GM18517 (cell line): Measurements from ENCODE around the gene PDZRN3.

Experiments
- ATAC-seq: cut with Tn5 transposase; IDR thresholded peaks from one replicate; pipeline ENCODE4 v1.9.1; 2021; ENCODE audit warnings: mild to moderate bottlenecking, moderate library complexity; ENCODE audit not compliant: unreplicated experiment

Gene PDZRN3

DNA sequence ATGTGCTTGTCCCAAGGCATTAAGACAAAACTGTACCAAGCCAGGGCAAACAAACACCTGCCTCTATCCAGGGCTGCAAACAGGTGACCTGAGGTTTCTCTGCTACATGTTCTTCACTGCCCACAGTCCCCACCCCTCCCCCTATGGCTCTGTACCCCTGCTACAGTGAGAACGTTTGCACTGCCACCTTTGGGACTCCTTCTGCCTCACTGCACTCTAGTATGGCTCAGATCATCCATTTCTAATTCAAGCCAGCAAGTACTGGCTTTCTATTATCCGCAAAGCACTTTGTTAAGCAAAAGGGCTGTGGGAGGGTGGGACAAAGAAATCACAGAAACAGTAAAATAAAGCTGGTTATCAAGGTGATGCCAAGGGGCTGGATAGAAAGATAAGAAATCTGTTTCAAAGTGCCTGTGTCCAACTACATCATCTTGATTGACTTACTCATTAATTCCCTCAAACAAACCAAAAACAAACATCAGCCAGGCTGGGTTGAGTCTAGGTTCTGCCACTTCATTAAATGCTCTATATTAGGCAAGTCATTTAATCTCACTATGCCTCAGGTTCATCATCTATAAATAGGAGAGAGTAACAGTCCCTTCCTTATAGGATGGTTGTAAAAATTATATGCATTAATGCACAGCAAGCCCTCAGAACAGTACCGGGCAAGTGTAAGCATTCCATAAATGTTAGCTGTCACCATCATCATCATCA lies 95.3 kb downstream of the PDZRN3 start:
- no peak for ATAC-seq

DNA sequence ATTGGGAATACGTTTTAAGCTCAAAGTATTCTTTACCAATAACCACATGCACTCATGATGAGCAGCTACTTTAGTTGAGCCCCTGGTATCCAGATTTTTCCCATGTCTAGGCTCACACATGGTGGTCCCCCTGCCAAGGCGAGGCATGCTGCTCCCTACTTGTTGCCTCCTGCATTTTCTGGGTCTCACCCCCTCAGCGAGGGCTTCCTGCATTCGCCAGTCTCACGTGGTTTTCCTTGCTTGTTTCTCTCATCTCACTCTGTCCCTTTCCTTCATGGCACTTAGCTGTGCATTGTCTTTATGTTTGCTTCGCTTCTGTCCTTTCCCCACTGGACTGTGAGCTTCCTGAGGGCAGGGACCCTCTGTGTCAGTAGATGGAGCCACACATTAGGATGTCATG lies 99.2 kb downstream of the PDZRN3 start:
- ATAC-seq, result no peak

DNA sequence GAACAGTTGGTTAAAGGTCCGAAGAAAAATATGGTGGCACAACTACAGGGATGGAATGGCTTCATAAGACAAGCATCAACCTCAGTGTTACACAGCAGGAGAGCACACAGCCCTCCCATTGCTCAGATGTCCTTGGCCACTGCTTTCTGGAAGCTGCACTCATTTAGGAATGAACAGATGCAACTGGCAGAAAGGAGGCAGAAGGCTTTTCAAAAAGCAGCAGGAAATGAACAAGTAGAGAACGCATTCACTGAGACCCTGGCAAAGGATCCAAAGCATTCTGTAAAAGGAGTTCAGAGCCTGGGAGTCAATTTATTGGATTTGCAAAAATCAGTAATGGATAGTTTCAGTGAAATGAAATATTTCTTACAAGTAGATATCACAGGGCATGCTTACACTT lies 101.1 kb downstream of the PDZRN3 start:
- ATAC-seq, result no peak

DNA sequence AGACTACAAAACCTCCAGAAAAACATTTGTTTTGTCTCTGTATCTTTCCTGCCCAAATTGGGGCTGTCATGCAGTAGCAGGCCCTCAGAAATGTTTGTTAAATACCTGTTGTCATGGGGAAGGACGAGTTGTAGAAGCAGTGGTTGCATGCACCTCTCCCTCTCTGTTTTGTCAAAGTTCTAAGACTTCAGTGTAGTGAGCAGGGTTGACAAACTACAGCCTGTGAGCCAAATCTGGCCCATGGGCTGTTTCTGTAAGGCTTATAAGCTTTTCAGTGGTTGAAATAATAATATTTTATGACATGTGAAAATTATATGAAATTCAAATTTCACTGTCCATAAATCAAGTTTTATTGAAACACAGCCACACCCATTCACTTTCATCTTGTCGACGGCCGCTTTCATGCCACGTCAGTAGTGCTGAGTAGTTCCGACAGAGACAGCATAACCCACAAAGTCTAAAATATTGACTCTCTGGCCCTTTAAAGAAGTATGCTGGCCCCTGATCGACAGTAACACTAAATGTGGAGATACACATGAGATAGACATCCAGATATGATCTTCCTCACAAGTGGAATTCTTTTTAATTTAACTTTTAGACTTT lies 102.9 kb downstream of the PDZRN3 start:
- ATAC-seq, result no peak

DNA sequence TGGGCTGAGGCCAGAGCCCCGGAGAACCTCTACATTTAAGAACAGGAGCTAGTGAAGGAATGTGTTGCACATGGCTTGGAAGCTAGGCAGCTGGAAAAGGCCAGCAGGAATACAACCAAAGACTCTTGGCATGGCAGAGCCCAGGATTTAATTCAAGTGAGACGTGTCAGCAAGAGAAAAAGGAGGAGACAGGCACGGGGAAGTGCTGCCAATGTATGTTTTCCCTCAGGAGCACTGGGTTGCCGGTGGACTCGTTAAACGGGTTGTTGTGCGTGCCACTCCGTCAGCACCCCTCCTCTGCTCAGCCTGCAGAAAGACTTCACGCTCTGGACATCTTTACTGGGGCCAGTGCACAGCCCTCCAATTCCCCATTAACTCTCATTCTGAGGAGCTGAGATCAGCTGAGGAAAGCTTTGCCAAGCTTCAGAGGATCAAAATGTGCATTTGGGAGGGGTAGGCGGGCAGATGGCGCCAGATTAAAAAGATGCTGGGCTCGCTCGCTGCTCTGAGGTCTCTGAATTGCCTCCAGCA lies 103.7 kb downstream of the PDZRN3 start:
- ATAC-seq, result no peak

DNA sequence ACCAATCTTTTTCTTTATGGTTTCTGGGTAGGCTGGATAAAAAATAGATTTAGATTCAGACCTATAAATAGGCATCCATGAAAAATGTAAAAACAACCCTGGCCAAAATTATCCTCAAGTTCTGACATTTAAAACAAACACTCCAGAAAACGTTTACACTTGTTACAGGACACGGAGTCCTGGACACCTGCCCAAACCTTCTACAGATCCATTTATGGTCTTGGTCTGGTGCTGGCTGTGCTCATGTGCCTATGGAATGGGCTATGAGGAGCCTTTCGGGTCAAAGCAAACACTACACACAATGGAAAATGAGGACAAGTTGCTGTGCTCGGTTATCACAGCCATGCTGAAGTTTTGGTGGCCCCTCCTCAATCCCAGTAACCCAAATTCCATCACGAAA lies 108.1 kb downstream of the PDZRN3 start:
- ATAC-seq, result no peak

DNA sequence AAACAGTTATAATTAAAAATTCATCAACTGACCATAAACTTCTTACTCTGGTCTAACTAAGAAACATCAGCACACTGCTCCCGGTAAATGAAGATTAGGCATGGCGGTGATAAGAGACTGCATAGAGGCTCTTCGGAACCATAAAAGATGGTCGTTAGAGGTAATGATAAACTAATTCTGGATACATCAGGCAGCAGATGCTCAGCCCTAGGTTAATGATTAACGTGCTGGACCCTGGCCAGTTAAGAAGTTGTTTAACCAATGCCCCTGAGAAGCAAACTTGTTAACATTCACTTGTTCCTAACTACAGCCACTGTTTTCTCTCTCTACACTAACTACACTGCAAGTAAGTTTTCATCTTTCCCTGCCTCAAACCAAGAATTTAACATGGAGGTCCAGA lies 111.5 kb downstream of the PDZRN3 start:
- no peak for ATAC-seq

DNA sequence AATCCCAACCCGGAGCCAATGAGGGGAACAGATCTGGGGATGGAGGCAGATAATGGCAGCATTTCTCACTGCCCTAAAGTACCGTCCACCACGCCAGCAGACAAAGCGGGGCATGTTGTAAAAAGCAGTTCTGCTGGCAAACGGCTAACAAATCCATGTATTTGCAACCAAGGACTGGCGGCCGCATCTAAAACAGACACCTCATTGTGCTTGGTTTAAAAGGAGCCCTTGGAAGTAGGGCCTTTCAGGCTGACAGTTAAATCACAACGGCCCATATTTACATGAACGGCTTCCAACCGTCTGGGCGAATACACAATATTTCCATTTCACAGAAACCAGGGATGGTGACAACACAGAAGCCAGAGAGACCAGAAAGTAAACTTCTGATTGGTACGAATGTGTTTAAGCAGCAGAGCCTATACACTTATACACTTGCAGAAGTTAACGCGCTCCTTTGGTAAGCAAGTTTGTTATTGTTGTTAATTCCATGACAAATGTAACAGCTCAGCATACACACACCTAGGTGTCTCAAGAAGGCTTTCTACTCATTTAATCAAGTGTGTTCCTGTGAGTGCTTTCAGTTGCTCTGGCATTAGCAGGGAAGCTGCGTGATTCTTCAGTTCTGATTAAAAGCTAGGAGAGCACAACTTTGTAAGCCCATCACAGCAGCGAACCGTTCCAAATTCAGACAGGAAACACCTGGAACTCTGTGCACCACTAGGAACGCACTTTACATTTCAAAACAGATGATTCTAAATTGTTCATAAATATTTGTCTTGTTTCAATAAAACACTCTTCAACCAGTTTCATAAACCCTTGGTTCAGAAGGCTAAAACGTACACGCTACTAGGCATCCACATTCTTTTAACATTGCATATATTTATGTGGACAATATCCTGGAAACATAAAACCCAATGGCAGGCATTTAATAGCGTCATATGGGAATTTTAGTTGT lies 112.9 kb downstream of the PDZRN3 start:
- ATAC-seq, result no peak

DNA sequence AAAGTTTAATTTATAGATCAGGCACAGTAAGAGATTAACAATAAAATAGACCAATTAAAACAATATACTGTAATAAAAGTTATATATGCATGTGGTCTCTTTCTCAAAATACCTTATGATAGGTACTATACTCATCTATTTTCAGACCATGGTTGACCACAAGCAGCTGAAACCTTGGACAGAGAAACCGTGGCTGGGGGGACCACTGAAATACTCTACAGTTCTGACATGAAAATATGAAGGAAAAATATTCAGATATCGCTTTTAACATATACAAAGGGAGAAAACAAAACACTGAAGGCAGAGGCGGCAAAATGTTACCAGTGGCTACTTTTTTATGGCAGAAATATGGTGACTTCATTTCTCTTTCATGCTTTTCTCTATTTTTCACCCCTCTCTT lies 114.0 kb downstream of the PDZRN3 start:
- no peak for ATAC-seq

DNA sequence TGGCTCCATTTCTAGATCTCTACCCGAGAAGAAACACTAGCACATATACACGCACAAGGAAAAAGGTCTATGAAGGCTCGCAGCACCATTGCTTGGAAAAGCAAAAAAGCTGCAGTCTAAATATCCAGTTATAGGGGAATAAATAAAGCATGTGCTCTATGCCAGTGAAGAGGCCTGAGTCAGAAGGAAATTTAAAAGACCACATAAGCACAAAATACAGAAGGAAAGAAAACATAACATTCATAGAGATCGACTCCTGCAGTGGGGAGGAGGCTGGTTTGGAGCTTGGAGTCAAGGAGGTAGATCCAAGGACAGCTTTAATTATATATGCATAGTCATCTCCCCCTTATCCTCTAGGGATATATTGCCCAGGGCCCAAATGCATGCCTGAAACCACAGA lies 114.4 kb downstream of the PDZRN3 start:
- no peak for ATAC-seq

DNA sequence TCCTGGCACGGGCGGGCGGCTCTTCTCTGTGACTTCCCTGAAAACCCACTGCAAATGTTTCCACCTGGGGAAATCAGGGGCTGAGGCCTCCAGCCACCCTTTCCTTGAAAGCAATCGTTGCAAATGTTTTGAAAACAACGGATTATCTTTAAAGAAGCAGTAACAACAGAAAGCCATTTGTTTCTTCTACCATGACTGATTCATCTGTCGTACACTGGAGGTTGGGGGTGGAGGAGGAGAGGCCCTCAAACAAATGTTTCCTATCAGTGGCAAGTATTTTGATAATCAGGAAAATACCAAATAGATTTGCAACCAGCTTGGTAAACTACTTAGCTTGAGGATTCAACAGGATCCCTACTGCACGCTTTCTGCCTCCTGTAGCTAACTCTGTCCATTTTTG lies 114.9 kb downstream of the PDZRN3 start:
- no peak for ATAC-seq

DNA sequence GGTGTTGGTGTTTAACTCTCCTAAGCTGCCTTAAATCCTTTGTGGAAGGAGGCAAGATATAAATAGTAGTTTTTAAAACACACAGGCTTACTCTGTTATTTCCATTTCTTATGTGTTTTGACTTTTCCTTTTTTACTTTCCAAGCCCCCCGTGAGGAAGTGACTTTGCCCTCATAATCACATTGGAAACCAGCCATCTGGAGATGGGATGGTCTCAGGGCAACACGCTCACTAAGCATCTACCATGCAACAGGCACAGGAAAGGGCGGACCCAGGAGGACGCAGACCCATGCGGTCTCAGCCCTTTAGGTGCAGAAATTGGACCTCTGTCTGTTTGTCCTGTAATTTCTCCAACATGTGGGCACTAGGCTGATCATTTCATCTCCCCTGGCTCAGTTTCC lies 115.7 kb downstream of the PDZRN3 start:
- ATAC-seq, result no peak

DNA sequence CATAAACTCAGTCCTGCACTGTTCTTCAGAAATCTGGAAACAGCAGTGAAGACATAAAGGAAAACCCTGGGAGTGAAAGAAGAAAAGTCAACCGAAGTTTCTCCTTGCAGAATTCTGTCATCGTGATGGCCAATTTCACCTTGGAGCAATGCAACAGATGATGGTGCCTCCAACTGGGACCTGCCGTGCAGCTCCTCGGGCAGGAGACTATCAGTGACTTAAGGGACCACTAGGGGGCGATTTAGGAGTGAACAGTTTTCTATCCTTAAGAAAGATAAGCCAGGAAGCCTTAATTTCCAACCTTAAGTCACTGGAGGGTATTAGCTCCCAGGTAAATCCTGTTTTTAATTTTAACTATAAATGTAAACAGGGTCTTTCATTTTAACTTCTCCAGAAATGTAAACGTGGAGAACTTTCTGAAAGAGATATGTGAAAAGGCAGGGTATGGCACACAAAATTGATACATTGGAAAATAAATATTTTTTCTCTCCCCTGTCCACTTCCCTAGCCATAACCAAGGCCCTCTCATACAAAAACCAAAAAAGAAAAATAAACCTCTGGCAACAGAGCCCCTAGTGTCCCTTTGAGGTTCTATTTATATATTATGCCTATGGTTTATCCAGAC lies 116.3 kb downstream of the PDZRN3 start:
- no peak for ATAC-seq

DNA sequence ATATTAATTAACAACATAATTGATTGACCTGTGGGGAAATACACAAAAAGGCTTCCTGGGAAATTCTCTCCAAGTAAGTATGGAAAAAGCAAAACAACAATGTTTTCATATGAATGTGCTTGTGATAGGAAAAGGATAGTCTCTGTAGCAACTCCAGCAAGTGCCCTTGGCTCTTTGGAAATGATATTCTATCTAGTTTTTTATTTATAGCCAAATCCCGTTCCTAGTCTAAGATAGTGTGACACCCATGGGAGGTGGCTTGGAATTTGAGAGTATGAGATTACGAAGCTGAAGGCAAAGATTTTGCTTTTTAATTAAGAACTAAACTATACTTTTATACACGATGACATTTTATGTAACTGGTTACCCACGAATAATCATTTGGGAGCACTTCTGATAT lies 119.9 kb downstream of the PDZRN3 start:
- no peak for ATAC-seq

DNA sequence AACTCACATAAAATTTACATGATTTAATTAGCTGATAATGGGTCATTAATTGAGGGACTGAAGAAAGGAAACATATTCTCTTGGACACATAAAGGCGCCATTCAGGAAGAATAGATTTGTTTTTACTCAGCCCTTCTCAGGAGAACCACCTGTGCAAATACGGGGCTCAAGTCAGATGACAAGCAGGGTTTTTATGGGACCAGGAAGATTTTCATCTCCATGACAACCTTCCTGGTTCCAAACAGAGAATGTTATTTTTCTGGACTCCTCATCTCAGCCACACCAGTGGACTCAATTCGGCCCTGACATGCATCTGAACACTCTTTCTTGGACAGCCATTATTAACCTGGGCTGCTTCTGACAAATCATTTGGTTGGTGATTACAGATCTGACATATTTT lies 120.5 kb downstream of the PDZRN3 start:
- no peak for ATAC-seq

DNA sequence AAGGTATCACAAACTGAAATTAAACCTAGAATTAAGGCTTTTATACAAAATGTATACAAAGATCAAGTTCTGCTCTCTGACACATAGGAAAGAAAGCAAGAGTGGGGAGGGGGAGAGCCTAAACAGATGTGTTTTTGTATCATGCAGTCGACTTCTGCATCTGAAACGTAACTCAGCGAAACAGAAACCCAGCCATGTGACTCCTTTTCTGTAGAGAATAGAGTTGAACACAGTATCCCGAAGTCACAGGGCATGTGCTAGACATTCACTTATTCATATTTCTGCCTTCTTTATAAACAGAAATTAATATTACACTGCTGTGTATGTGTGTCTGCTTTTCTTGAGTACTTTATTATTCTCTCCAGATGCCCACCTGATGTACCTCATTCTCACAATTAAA lies 121.0 kb downstream of the PDZRN3 start:
- ATAC-seq, result peak; percentile 59

DNA sequence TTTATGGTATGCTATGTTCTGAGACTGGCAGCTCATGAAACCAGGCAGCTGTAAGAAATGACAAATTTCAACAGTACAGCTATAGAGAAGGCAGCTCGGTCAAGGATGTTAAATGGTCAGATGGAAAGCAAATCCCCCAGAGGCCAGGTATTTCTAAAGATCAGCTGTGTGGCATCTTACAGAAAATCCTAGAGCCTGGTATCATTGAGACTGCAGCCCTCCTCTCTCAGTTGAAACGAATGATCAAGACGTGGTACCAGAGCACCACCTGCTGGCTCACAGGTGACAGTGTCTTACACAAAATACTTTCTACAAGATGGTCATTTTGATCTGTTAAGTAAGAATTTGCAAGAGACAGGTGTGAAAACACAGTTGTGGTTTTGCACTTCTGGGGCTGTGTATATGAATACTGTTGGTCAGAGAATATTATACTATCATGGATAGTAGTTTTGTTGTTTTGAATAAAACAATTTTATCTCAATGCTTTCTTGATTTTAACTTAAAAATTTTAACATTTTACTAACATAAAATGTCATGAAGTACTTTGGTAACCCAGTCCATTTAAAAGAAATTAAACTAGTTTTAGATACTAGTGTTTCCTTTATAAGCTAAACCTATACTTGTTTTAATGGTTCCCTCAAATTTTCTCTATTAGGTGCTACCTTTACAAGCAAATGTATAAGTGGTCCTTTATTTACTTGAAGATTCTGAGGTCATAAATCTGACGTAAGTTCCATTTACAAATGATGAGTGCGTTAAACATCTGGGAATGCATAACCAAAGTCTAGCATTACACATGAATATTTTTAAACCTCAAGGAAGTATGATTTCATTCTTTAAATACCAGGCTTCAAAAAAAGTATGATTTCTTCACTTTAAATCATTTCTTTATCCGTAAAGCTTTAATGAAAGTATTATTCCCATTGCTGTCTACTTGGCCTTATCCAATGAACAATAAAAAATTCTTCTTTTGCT lies 121.8 kb downstream of the PDZRN3 start:
- ATAC-seq, result peak; percentile 80

DNA sequence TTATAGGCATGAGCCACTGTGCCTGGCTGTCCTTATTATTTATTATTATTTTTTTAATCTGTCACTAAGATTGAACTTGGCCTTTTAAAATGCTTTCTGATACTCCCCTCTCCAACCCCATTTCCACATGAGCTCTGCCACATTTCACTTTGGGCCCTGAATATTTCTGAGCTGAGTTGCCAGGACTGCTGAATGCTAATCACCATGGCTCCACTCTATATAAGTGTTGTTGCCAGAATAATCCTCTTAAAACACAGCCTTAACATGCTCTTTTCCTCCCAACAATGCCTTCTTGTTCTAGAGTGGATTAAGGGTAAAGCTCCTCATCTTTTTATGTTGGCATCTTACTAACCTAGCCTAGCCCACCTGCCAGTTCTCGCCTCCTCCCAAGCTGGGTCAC lies 124.4 kb downstream of the PDZRN3 start:
- ATAC-seq, result no peak

DNA sequence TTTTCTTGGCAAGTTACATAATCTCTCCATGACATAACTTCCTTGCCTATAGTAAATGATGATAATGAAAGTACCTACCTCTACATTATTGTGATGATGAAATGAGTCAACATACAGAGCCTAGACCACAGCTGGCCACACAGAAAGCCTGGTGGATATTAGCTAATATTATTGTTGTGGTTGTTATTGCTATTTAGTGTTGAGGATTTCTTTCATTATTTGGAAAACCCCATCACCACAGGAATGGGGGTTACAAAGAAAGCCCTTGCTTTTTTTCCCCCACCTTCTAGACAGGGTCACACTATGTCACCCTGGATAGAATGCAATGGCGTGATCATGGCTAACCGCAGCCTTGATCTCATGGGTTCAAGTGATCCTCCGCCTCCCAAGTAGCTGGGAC lies 125.0 kb downstream of the PDZRN3 start:
- peak; percentile 53 for ATAC-seq
